Measurements from ENCODE around the gene MOB3C. TPM values are rescaled to one million over a fixed set of nuclear protein-coding genes. Genes with fewer than 3 reads are reported as not detected.
A peak's percentile ranks its signal among the peaks of the same experiment; 100 is the strongest.

Gene MOB3C
- total and polyA plus RNA-seq, 3 donors from 2014 or later = 8.3 to 16.0 (median 13.2) TPM

DNA sequence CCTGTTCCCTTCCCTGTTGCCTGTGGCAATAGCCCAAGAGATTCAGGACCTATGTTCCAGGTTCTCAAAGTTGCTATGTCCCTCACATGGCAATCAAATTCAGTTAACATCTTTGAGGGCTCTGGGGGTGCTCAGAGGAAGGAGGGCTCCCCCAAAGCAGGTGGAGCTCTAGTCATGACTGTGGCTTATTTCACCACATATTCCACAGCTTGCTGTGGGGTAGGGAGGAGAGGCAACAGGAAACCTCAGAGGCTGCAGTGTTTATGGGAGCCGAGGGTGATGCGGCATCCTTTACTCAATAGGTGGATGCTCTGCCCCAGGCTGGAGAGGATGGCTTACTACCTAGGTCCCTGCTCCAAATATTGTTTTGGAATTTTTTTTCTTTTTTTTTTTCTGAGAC is 11.4 kb downstream of the MOB3C start:
- H3K27ac ChIP-seq = no peak overlapping the region

DNA sequence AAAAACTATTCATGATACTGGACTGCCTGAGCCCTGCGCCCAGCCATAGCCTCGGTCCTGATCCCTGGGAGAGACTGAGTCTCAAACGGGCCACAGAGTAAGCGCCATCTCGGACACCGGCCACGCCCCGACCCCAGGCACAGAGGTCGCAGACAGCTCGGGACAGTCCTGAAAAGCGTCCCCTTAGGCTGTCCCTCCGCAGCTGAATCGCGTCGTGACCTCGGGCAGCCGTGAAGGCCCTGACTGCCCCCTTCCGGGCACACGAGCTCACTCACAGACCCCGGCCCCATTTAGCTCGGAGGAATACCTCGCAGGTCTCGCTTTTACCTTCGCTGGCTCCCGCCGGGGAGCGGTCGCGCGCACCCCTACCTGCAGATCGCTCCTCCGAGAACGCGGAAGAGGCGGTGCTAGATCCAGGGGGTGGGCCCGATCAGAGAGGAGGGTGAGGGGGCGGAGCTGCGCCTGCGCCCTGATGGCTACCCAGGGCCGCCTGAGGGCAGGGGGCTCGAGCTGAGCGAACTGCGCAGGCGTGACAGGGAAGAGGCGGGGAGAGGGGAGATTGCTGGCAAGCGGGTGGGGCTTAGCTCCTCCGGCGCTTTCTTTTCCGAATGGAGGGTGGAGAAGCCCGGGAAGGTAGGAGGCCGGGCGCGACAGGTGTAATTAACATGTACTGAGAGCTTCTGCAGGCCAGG is 12.6 kb downstream of the MOB3C start, which contains the start of gene MKNK1:
TSS of gene MKNK1 (minus strand) at position 411 of the 692 bp plus-strand sequence. CDS start 20,941 bp downstream, outside the sequence.
- WGBS, 2 donors = 0 to 1% methylated on average over 10 to 53 of the region's 53 CpGs
- intact Hi-C loops (cut with DNase I; ENCODE audit: low total_unique reads) = no loop called here
- peak; percentile 98 for DNase-seq
- peak; percentile 79 for TF ChIP-seq POLR2A (IDR thresholded peaks at IDR 0.05)
- TF ChIP-seq, protein P1, sequence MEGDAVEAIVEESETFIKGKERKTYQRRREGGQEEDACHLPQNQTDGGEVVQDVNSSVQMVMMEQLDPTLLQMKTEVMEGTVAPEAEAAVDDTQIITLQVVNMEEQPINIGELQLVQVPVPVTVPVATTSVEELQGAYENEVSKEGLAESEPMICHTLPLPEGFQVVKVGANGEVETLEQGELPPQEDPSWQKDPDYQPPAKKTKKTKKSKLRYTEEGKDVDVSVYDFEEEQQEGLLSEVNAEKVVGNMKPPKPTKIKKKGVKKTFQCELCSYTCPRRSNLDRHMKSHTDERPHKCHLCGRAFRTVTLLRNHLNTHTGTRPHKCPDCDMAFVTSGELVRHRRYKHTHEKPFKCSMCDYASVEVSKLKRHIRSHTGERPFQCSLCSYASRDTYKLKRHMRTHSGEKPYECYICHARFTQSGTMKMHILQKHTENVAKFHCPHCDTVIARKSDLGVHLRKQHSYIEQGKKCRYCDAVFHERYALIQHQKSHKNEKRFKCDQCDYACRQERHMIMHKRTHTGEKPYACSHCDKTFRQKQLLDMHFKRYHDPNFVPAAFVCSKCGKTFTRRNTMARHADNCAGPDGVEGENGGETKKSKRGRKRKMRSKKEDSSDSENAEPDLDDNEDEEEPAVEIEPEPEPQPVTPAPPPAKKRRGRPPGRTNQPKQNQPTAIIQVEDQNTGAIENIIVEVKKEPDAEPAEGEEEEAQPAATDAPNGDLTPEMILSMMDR (IDR thresholded peaks at IDR 0.05) = peak in 1 of 3 experiments; percentile 1
- H3K4me3 ChIP-seq = peak within 1 kb of the TSS; percentile 74 to 89
- peaks cover 13% of the 10 kb centered on the region for H3K4me1 ChIP-seq
- no peaks in the 10 kb centered on the region for H3K9me3 ChIP-seq
- peak within 1 kb of the TSS; percentile 51 to 85 for H3K27ac ChIP-seq
- H3K27me3 ChIP-seq = no peaks in the 10 kb centered on the region
- no peaks in the 10 kb centered on the region for H3K36me3 ChIP-seq (ENCODE audit: low read depth, missing control alignments)

More for the DNA sequence above, 11.4 kb downstream of the MOB3C start:
- Histone ChIP-seq H3K4me3 (peak overlapping the region in 1 of 2 donors; percentile 74), H3K36me3 (ENCODE audit: low read depth, missing control alignments) (no peaks in the 10 kb centered on the region), H3K27me3 (no peaks in the 10 kb centered on the region), H3K4me1 (peaks cover 13% of the 10 kb centered on the region), H3K9me3 (no peaks in the 10 kb centered on the region)
- WGBS, 2 donors = 74 to 75% methylated on average over 2 of the region's 2 CpGs
- no peak for TF ChIP-seq POLR2A (IDR thresholded peaks at IDR 0.05)
- TF ChIP-seq, protein P1 (IDR thresholded peaks at IDR 0.05) = no peak
- DNase-seq = no peak
- intact Hi-C loops (cut with DNase I; ENCODE audit: low total_unique reads) = no loop called here

DNA sequence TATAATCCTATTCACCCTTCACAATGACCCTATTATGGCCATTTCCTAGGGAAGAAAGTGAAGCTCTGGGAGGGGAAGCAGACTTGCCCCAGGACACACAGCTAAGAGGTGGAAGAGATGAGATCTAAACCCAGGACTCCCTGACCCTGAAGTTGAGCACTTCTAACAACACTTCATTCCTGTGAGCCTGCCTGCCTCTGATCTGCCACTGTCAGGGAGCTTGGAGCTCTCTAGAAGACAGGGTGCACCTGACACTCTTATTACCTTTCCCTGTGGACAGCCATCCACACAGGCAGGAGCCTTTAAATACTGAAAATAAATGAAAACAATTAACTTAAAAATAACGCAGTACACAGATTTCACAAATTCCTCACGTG is 13.1 kb downstream of the MOB3C start:
- Histone ChIP-seq H3K9me3 (no peaks in the 10 kb centered on the region), H3K36me3 (ENCODE audit: low read depth, missing control alignments) (no peaks in the 10 kb centered on the region), H3K27me3 (no peaks in the 10 kb centered on the region), H3K27ac (peak overlapping the region; percentile 51 to 85), H3K4me3 (peak overlapping the region; percentile 74 to 89), H3K4me1 (peaks cover 13% of the 10 kb centered on the region)
- TF ChIP-seq, protein P1 (IDR thresholded peaks at IDR 0.05) = no peak
- TF ChIP-seq POLR2A (IDR thresholded peaks at IDR 0.05) = no peak
- WGBS, 2 donors = 0% methylated on average over 2 of the region's 2 CpGs
- intact Hi-C loops (cut with DNase I; ENCODE audit: low total_unique reads) = no loop called here
- DNase-seq = no peak

DNA sequence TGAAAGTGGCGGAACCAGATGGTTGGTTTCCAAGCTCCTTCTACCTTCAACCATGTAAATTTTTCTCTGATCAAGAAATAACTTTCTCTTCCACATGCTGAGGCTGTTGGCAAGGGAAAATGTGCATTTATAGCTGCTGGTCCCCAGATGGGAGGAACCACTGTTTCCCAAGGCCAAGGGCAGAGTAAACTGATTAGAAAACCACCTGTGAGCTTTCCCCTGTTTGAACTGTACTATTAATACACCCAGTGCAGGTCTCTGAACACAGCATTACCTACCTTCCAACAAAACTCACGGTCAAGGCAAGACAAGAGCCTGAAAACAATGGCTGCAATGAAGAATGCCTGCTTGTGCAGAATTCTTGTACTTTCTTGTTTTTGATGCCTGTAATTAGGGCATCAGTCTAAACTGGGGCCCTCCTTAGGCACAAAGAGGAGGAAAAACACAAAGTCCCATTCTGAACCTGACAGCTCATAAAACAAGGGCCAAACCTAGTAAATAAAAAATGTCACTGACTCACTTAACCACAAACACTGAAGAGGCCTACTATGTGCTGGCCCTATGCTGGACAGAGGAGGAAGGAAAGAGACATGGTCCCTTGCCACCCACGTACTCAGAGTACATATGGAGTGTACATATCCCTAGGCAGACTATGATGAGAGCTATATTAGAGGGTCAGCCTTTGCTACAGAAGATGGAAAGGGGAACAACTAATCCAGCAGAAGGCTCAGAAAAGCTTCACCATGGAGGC is 15.2 kb downstream of the MOB3C start:
- DNase-seq = no peak
- H3K9me3 ChIP-seq = no peaks in the 10 kb centered on the region
- TF ChIP-seq, protein P1 (IDR thresholded peaks at IDR 0.05) = no peak
- no peak for TF ChIP-seq POLR2A (IDR thresholded peaks at IDR 0.05)
- H3K36me3 ChIP-seq (ENCODE audit: low read depth, missing control alignments) = no peaks in the 10 kb centered on the region
- H3K27me3 ChIP-seq = no peaks in the 10 kb centered on the region
- 71 to 73% methylated on average over 3 of the region's 3 CpGs for WGBS, 2 donors
- intact Hi-C loops (cut with DNase I; ENCODE audit: low total_unique reads) = no loop called here
- no peak overlapping the region for H3K4me3 ChIP-seq
- H3K4me1 ChIP-seq = peaks cover 13% of the 10 kb centered on the region
- peak overlapping the region in 1 of 2 donors; percentile 33 for H3K27ac ChIP-seq
